Occipital lobe (tissue), 2 donors: ENCODE data around the gene ZNF367. TPM values are rescaled to one million over a fixed set of nuclear protein-coding genes. Genes with fewer than 3 reads are reported as not detected.
"Not testable (repeated sequence)": the region's sequence is repeated elsewhere in the genome, so short reads cannot be mapped to it uniquely, and the experiment has no call there.

Experiments
- DNase-seq: peaks from one replicate; lab custom pipeline; 2025; lab: John Stamatoyannopoulos, UW
- total RNA-seq: library from RNA; depleted of rRNA; stranded (reverse); fragments of >200 nt; gene quantifications from one replicate; pipeline ENCODE4 v1.2.3, GENCODE V29; 2014

Gene ZNF367
- total RNA-seq, 1 donor from 2014 or later = 3.3 TPM

- DNase-seq = no peak
These were observed 17.8 kb downstream of the ZNF367 start for GRCh38 chr9:96400132-96400910.

GRCh38 chr9:96399325-96399633, 18.9 kb downstream of the ZNF367 start:
- DNase-seq = no peak

DNA sequence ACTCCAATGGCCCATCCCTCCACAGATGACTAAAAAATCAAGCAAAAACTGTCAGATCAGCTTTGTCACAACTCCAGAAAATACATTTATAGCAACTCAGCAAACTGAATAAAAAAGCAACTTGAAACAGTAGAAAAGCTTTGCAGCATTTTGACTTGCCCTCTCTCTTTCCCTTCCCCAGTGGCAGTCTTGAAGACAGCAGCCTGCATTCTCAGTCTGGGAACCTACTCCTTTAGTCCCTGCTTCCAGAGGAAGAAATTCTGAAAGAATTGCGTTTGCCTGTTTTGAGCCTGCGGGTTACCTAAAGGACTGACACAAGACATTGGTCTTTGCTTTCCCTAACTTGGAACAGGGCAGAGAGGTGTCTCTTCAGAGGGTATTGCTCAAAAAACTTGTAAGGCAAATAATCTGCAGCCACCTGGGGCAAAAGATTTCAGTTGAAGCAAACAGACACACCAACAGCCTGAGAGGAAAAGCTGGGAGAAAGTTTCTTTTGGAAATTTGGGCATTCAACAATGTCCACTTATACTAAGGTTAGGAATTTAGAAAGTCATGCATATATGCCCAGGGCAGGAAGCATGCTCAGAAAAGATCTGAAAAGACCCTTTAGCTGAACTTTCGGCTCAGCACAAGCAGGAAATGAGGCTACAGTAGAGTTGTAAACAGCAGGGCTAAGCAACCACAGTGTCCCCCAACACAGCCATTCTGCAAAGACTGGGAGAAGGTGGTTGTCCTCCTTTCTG, 19.4 kb downstream of the ZNF367 start:
- DNase-seq = no peak

- no peak for DNase-seq
These were observed 22.2 kb downstream of the ZNF367 start for GRCh38 chr9:96395964-96396363.

DNA sequence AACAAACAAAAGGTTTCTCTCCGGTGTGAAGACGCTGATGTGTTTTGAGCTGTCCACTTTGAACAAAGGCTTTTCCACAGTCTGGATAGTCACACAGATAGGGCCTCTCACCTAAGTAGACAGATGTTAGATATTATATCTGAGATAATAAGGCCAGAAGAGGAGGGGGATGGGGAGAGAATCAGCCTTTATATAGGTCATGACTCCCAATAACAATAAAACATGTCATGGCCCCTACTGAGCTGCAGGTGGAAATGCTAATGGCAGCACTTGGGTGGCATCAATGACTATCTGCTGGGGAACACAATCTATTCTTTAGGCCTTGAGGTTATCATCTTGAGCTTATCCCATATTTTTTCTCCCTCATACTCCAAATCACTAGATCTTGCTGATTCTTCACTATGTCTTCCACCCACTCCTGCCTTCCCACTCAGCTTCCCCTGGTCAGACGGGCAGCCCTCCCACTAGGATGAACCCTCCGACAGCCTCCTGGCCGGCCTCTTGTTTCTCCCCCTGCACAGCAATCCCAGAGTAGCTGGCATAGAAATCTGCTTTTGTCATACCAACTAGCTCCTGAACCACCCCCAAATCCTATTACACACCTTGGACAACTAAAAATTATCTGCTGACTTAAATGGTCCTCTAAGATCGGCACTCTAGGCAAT, 23.2 kb downstream of the ZNF367 start:
- no peak for DNase-seq

DNA sequence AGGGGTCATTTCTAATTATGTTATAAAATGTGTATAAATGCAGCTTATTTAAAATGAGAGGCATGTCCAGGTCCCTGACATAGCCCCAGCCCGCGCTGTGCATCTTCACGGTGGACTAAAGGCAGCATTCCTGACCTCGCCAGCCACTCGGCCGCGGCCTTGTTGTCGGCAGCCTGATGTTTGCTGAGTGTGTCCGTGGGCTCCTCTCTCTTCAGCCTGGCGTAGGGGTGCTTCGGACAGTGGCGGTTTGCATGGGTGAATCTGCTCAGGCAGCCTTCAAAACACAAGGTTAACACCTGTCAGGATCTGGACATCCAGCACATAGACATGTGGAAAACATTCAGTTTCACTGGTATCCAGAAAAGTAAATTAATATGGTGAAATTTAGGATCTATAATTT, 25.9 kb downstream of the ZNF367 start:
- DNase-seq = no peak

- no peak for DNase-seq
These were observed 27.0 kb downstream of the ZNF367 start for GRCh38 chr9:96391021-96391765.

GRCh38 chr9:96388144-96388543, 30.0 kb downstream of the ZNF367 start:
- DNase-seq = no peak

DNA sequence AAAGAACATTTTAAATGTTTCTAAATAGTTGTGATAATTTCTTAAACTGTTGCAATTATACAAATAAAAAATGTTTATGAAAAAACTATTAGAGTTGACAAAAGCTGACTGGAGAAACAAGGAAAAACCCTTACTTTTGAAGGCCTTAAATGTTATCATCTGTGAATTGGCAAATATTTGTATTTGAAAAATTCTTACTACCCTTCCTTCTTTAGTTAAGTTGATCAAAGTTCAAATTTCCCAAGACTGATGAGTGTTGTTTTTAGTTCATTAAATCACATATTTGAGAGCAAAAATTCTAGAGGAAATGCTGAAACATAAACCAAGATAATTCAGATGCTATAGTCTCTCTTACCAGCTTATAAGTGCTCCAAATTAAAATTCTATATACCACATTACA, 32.0 kb downstream of the ZNF367 start:
- DNase-seq = no peak

DNA sequence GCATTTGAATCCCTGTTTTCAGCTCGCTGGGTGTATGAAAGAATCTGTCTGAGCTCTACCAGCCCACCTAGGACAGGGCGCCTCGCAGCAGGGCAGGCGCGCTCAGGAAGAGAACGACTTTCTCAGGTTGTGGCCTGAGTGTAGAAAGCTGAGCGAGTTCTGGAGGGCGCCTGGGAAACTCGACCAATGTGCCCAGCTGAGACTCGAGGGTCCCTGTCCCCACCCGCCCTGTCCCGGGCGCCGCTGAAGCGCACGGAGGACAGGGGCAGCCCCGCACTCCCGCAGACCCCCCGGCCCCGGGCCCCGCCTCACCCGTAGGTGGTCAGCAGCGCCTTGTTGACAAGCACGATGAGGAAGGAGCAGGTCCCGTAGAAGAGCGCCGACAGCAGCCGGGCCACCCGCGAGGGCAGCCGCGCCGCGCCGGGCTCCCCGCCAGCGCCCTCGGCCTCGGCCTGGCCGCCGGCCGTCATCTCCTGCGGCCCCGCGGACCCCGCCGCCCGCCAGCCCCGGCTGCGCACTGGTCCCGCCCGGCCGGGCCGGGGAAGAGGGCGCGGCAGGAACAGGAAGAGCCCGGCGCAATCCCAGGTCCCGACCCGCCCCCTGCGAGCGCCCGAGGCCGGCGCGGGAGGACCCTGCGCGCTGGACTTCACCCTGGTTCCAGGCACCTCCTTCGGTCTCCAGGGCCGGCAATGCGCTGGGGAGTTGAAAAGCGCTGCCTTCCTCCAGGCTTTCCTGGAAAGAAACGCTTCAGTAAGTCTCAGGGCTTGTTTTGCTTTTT, 34.8 kb downstream of the ZNF367 start, which contains the start of gene SLC35D2:
SLC35D2 (minus strand) TSS at position 547 of the 778 bp plus-strand sequence; CDS start at position 470, 77 bp downstream.
- peak; percentile 40 for DNase-seq

- no peak for DNase-seq
These were observed 35.4 kb downstream of the ZNF367 start for GRCh38 chr9:96382839-96383164.

DNA sequence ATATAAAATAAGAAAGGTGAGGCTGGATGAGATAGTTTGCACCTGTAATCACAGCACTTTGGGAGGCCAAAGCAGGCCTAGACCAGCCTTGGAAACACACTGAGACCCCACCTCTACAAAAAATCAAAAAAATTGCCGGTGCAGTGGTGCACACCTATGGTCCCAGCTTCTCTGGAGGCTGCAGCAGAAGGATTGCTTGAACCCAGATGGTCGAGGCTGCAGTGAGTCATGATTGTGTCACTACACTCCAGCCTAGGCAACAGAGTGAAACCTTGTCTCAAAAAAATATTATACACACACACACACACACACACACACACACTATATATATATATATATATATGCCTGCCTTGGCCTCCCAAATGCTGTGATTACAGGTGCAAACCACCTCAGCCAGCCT, 36.0 kb downstream of the ZNF367 start:
- no peak for DNase-seq

DNA sequence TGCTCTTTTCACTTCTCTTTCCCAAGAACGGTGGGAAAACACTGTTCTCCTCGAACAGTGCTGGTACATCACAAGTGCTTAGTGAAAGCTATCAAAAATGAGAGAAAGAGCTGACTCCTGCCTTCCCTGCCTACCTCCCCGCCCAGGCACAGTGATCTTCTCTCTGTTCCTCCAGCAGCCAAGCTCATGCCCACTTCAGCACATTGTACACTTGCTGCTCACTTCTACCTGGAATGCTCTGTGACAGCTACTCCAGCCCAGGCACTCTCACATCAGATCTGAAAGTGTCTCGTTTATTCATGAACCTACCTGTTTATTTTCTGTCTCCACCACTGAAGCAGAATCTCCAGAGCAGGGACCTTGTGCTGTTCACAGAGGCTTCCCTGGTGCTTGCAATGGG, 36.5 kb downstream of the ZNF367 start:
- no peak for DNase-seq

DNA sequence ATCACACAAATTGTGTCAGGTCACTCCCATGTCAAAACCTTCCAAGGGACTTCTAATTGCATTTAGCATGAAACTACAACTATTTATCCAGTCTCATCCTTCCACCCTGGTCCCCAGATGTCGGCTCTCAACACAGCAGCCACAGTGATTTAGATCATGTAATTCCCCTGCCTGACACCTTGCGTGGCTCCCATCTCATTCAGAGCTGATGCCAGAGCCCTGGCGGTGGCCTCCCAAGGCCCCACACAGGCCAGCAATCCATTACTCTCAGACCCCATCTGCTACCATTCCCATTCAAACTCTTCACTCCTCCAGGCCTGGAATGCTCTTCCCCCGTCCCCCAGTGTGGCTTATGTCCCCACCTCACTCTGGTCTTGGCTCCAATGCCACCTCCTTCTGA, 37.0 kb downstream of the ZNF367 start:
- DNase-seq = no peak

GRCh38 chr9:96379461-96379860, 38.7 kb downstream of the ZNF367 start:
- no peak for DNase-seq

GRCh38 chr9:96378187-96378586, 40.0 kb downstream of the ZNF367 start:
- no peak for DNase-seq

- no peak for DNase-seq
These were observed 41.0 kb downstream of the ZNF367 start for GRCh38 chr9:96376891-96377874.

DNA sequence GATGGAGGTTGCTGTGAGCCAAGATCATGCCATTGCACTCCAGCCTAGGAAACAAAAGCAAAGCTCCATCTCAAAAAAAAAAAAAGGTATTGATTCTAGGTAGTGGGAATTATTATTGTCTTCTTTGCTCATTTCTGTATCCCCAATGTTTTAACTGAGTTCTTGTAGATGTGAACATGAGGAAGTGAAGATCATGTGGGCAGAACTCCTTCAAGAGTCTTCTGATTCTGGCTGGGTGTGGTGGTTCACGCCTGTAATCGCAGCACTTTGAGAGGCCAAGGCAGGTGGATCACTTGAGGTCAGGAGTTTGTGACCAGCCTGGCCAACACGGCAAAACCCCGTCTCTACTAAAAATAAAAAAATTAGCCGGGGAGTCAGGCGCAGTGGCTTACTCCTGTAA, 42.7 kb downstream of the ZNF367 start:
- DNase-seq = not testable (repeated sequence)

GRCh38 chr9:96367943-96368342, 50.2 kb downstream of the ZNF367 start:
- no peak for DNase-seq
